ENCODE measurements around the gene VWA5A.

DNA sequence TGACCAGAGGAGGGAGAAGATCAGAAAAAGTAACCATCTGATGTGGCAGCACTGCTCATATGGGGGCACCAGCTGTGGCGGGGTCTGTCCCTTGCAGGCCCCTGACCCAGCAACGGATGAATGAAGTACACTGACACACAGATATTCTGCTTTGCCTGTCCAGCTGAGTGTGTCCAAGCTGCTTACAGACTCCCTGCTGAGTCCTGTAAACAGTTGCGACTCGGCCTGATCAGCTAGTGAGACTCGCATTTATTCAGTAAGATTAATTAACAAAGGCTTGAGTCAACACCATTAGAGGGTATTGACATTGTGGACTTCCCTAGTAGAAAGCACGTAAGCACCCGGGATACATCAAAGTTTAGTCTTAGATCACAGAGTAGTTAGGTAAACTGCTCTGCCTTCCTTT is 52.6 kb downstream of the VWA5A start:
- TF ChIP-seq, protein P1, sequence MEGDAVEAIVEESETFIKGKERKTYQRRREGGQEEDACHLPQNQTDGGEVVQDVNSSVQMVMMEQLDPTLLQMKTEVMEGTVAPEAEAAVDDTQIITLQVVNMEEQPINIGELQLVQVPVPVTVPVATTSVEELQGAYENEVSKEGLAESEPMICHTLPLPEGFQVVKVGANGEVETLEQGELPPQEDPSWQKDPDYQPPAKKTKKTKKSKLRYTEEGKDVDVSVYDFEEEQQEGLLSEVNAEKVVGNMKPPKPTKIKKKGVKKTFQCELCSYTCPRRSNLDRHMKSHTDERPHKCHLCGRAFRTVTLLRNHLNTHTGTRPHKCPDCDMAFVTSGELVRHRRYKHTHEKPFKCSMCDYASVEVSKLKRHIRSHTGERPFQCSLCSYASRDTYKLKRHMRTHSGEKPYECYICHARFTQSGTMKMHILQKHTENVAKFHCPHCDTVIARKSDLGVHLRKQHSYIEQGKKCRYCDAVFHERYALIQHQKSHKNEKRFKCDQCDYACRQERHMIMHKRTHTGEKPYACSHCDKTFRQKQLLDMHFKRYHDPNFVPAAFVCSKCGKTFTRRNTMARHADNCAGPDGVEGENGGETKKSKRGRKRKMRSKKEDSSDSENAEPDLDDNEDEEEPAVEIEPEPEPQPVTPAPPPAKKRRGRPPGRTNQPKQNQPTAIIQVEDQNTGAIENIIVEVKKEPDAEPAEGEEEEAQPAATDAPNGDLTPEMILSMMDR (IDR thresholded peaks at IDR 0.05; ENCODE audit: low read depth, low read length), result no peak
- TF ChIP-seq POLR2A (IDR thresholded peaks at IDR 0.05; ENCODE audit: extremely low read depth, insufficient read length) (no peak), MYC (IDR thresholded peaks at IDR 0.05; ENCODE audit: low read depth, low read length) (no peak)
- TF ChIP-seq, protein P2, sequence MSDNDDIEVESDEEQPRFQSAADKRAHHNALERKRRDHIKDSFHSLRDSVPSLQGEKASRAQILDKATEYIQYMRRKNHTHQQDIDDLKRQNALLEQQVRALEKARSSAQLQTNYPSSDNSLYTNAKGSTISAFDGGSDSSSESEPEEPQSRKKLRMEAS (IDR thresholded peaks at IDR 0.05; ENCODE audit: low read depth, low read length), result no peak
